HG03060 (cell line): ENCODE results near the gene MAPK14.

ENCODE experiments used
- ATAC-seq: cut with Tn5 transposase; IDR thresholded peaks from one replicate; pipeline ENCODE4 v1.9.1; 2021; ENCODE audit warnings: low read depth, moderate number of reproducible peaks; ENCODE audit not compliant: unreplicated experiment

MAPK14 gene

DNA sequence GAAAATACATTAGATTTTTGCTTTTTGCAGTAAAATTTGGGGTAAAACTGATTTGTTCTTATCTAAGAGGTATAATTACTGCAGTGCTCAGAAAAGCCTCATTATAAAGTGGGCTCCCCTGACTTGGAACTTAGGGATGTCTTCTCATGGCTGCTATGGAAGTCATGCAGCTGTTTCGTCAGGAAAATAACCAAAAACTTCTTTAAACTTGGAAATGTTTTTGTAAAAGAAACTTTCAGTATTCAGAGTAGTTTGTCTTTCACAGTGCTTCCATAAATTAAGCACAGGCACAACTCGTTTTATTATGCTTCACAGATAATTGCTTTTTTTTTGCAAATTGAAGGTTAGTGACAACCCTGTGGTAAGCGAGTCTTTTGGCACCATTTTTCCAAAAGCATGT, 6.8 kb downstream of the MAPK14 start:
- ATAC-seq, result no peak

GRCh38 chr6:36035225-36035624, 7.6 kb downstream of the MAPK14 start:
- no peak for ATAC-seq

GRCh38 chr6:36038120-36038876, 10.7 kb downstream of the MAPK14 start:
- ATAC-seq, result no peak

DNA sequence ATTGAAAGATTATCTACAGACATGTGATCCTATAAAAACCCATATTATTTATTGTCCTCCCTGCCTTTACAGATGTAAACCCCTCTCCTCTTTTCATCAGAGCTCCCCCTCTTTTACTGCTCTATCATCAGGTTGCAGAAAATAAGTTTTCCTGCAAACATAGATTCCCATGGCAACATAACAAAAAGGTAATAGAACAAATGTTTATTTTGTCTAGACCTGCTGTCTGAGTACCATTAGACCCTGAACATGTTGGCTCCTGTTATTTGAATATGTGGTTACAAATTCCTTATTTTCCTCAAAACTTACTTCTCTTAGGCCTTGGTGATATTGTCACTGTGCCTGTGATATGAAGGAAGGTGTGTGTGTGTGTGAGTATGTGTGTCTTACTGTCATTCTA, 11.5 kb downstream of the MAPK14 start:
- no peak for ATAC-seq

GRCh38 chr6:36040958-36041357, 13.3 kb downstream of the MAPK14 start:
- no peak for ATAC-seq

DNA sequence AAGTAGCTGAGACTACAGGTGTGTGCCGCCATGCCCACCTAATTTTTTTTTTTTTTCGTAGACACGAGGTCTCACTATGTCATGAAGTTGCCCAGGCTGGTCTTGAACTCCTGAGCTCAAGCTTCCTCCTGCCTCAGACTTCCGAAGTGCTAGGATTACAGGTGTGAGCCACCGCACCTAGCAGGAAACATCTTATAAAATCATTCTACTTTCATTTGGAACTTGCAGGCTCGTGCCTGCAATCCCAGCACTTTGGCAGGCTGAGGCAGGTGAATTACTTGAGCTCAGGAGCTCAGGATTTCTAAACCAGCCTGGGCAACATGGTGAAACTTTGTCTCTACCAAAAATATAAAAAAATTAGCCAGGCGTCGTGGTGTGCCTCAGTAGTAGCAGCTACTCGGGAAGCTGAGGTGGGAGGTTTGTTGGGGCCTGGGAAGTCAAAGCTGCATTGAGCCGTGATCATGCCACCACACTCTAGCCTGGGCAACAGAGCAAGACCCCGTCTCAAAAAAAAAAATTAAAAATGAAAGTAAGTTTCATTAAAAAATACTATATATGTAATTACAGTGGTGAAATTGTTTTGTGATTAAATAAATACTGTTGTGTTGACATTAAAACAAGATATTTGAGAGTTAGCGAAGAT, 15.1 kb downstream of the MAPK14 start:
- no peak for ATAC-seq

- no peak for ATAC-seq
Observed at GRCh38 chr6:36049582-36049981, 22.0 kb downstream of the MAPK14 start.

DNA sequence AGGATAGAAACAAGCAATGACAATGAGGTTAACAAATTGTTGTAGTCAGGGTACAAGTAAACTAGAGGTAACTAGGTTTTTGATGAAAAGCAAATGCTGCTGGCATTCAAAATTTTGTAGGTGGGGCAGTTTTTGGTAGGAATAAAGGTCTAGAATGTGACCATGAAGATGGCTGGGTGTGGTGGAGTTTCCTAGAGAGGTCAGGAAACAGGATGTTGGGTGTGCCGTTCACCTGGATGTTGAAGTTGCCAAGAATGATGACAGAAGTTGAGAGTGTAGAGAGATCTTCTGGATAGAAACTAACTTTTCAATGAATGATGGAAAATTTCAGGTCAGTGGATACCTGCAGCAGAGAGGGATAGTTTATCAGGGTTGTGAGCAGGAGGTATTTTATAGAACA, 22.7 kb downstream of the MAPK14 start:
- no peak for ATAC-seq

- ATAC-seq, result no peak
Observed at GRCh38 chr6:36050947-36051710, 23.5 kb downstream of the MAPK14 start.

- ATAC-seq, result no peak
Observed at GRCh38 chr6:36052097-36052496, 24.5 kb downstream of the MAPK14 start.

- ATAC-seq, result no peak
Observed at GRCh38 chr6:36053878-36054277, 26.3 kb downstream of the MAPK14 start.

DNA sequence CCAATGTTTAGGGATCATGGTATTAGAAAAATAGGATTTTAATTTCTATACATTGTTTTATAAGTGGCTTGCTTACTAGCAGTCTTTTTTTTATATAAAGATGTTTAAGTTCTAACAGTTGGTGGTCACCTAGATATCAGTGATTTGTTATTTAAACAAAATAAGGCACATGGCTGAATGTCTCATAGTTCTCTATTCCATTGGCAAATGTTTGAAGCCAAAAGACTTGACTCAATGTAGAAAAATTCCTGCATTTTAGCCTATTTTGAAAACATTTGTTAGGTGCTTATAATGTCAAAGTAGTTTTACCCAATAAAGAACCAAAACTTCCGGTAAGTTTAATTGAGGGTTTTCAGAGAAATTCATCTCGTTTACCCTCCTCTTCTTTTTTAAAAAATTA, 26.8 kb downstream of the MAPK14 start:
- ATAC-seq, result no peak

- no peak for ATAC-seq
Observed at GRCh38 chr6:36054956-36055355, 27.3 kb downstream of the MAPK14 start.

- ATAC-seq, result no peak
Observed at GRCh38 chr6:36056178-36056577, 28.6 kb downstream of the MAPK14 start.

DNA sequence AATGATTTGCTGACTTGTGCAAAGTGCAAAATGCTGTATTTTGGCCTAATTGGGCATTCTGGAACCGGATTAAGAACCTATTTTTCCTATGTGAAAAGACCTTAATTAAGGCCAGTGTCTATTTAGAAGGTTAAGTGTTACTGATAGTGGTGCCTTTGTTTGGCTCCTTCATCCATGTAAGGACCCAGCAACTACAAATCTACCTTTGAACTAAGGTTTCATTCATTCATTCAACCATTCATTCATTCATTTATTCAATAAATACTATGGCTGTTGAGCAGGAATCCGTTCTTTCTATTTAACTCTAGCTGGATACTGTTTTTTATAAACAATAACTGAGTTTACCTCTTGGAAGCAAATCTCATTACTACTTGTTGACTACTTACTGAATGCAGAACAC, 33.6 kb downstream of the MAPK14 start:
- ATAC-seq, result no peak

DNA sequence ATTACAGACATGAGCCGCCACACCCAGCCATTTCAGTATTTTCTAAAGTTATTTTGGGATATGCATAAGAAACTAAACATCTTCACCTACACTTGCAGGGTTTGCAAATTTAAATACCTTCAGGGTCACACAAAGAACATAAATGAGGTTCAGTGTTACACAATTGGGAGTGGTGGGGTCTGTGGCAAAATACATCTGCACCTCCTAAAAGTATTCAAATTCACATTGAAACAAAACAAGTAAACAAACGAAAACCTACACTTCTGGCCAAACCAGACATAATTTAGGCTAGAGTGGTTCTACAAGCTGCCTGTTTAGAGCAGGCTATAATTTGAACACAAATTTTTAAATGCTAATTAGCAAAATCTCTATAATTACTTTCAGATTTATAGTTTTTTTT, 34.6 kb downstream of the MAPK14 start:
- ATAC-seq, result no peak

- no peak for ATAC-seq
Observed at GRCh38 chr6:36063318-36064060, 35.9 kb downstream of the MAPK14 start.

GRCh38 chr6:36064770-36065396, 37.3 kb downstream of the MAPK14 start:
- ATAC-seq, result no peak

DNA sequence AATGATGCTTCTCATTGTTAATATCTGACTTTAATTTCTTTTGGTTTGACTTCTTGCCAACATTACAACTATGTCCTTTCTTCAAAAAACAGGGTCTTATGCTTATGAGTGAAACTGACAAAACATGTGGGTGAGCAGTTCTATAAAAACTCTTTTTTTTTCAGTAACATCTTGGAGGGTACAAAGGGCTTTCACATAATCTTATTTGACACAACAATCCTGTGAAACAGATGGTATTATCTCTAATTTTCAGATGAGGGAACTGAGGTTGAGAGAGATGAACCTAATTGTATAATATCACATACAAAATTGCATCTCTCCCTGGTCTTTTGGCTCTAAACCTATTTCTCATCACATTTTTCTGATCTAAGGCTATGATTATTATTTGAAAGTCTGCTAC, 38.3 kb downstream of the MAPK14 start:
- no peak for ATAC-seq

- ATAC-seq, result no peak
Observed at GRCh38 chr6:36066817-36067216, 39.2 kb downstream of the MAPK14 start.
